ENCODE results near the gene ZNF318.
"Not testable (repeated sequence)": the region's sequence is repeated elsewhere in the genome, so short reads cannot be mapped to it uniquely, and the experiment has no call there.

ZNF318 gene

GRCh38 chr6:43395776-43396175, 26.3 kb upstream of the ZNF318 start:
- in situ Hi-C loops (cut with HindIII; ENCODE audit: low sequenced_read_pairs) = no loop called here
- H3K4me3 ChIP-seq (ENCODE audit: low read depth, low read length) = no peak overlapping the region
- no peak for DNase-seq (ENCODE audit: low read depth, low spot score)
- no peak for TF ChIP-seq CTCF (IDR thresholded peaks at IDR 0.05; ENCODE audit: low read depth, low read length)

GRCh38 chr6:43394982-43395381, 25.5 kb upstream of the ZNF318 start:
- no peak for DNase-seq (ENCODE audit: low read depth, low spot score)
- in situ Hi-C loops (cut with HindIII; ENCODE audit: low sequenced_read_pairs) = no loop called here
- no peak for TF ChIP-seq CTCF (IDR thresholded peaks at IDR 0.05; ENCODE audit: low read depth, low read length)
- no peak overlapping the region for H3K4me3 ChIP-seq (ENCODE audit: low read depth, low read length)

DNA sequence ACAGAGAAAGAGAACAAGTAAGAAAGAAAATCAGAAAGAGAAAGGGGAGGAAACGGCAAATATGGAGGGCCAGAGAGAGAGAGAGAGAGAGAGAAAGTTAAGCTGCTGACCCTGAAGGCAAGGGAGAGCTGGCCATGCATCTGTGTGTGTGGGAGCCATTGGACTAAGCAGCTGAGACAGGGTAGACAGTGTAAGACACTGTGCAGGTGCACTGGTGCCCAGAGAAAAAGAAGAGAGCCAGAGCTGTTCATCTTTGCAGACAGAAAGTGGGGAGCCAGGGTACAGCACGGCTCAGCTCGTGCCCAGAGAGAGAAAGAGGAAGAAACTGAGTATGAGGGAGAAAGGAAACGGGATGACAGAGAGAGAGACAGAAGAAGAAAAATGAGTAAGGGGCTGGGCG, 24.2 kb upstream of the ZNF318 start:
- no peak for DNase-seq (ENCODE audit: low read depth, low spot score)

GRCh38 chr6:43393133-43393532, 23.7 kb upstream of the ZNF318 start:
- H3K4me3 ChIP-seq (ENCODE audit: low read depth, low read length); DNase-seq (ENCODE audit: low read depth, low spot score); in situ Hi-C loops (cut with HindIII; ENCODE audit: low sequenced_read_pairs): not testable (repeated sequence)

More for the DNA sequence above, 24.2 kb upstream of the ZNF318 start:
- in situ Hi-C loops (cut with HindIII; ENCODE audit: low sequenced_read_pairs) = no loop called here
- no peak overlapping the region for H3K4me3 ChIP-seq (ENCODE audit: low read depth, low read length)
- no peak for TF ChIP-seq CTCF (IDR thresholded peaks at IDR 0.05; ENCODE audit: low read depth, low read length)

- in situ Hi-C loops (cut with HindIII; ENCODE audit: low sequenced_read_pairs) = no loop called here
- no peak overlapping the region for H3K4me3 ChIP-seq (ENCODE audit: low read depth, low read length)
- no peak for DNase-seq (ENCODE audit: low read depth, low spot score)
- TF ChIP-seq CTCF (IDR thresholded peaks at IDR 0.05; ENCODE audit: low read depth, low read length) = no peak
Observed at GRCh38 chr6:43391440-43392031, 22.1 kb upstream of the ZNF318 start.

DNA sequence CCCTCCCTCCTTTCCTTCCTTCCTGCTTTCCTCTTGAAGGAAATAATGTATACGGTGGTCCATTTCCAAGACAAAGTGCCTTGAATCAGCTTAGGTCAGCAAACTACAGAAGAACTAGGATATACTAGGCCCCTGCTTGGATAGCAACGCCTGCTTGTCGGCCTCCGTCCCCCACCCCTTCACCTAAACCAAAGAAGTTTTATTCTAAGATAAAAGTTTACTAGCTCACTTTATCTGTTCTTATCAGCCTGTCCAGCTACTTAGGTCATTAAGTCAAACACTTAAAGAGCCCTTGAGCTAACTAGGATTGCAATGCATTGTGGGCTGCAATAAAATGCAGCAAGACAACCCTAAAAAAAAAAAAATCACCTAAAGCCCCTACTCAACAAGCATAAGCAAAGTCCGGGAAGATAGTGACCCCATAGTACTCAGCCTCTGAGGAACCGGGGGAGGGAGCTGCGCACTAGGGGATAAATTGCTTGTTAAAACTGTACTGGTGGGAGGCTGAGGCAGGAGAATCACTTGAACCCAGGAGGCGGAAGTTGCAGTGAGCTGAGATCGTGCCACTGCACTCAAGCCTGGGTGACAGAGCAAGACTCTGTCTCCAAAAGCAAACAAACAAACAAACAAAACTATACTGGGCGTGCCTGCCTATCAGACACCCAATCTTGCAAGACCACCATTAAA, 21.4 kb upstream of the ZNF318 start:
- in situ Hi-C loops (cut with HindIII; ENCODE audit: low sequenced_read_pairs); H3K4me3 ChIP-seq (ENCODE audit: low read depth, low read length); DNase-seq (ENCODE audit: low read depth, low spot score): not testable (repeated sequence)

GRCh38 chr6:43389730-43390295, 20.4 kb upstream of the ZNF318 start:
- TF ChIP-seq CTCF (IDR thresholded peaks at IDR 0.05; ENCODE audit: low read depth, low read length) = no peak
- no peak for DNase-seq (ENCODE audit: low read depth, low spot score)
- no peak overlapping the region for H3K4me3 ChIP-seq (ENCODE audit: low read depth, low read length)
- in situ Hi-C loops (cut with HindIII; ENCODE audit: low sequenced_read_pairs) = no loop called here

Data from astrocyte of the spinal cord (primary cell).